Prostate gland (tissue), 2 donors: ENCODE results near the gene LMBR1.

Experiments used
- POLR2A ChIP-seq: fragments of 450-650 bp; IDR thresholded peaks from one replicate; pipeline ENCODE4 v1.6.1; 2016; ENCODE audit warnings: antibody characterized with exemption, mild to moderate bottlenecking
- TF ChIP-seq, protein P1 (sequence below), 4 experiments: fragments of 200-600 bp in 2 of 4; fragments of 450-650 bp in 2 of 4; sonication (generic) in 2 of 4; IDR thresholded peaks; 1 replicate in 3 of 4; 2 replicates in 1 of 4; pipeline ENCODE4 v1.5.1; 2016 to 2019; ENCODE audit warnings: antibody characterized with exemption in 4 of 4, mild to moderate bottlenecking in 2 of 4, moderate library complexity in 2 of 4

DNA sequence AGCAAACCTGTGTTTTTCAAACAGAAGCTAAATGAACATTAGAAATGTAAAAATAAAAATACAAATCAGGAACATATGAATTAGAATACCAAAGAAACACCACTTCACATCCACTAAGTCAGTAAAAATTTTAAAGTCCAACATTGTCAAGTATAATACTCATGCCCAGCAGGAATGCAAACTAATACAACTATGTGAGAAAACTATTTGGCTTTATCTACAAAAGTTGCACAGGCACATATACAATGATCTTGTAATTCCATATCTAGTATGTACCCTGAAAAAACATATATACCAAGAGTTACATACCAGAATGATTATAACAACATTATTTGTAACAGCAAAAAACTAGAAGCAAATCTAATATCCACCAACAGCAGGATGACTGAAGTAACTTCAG, 161.3 kb downstream of the LMBR1 start:
- TF ChIP-seq, protein P1, sequence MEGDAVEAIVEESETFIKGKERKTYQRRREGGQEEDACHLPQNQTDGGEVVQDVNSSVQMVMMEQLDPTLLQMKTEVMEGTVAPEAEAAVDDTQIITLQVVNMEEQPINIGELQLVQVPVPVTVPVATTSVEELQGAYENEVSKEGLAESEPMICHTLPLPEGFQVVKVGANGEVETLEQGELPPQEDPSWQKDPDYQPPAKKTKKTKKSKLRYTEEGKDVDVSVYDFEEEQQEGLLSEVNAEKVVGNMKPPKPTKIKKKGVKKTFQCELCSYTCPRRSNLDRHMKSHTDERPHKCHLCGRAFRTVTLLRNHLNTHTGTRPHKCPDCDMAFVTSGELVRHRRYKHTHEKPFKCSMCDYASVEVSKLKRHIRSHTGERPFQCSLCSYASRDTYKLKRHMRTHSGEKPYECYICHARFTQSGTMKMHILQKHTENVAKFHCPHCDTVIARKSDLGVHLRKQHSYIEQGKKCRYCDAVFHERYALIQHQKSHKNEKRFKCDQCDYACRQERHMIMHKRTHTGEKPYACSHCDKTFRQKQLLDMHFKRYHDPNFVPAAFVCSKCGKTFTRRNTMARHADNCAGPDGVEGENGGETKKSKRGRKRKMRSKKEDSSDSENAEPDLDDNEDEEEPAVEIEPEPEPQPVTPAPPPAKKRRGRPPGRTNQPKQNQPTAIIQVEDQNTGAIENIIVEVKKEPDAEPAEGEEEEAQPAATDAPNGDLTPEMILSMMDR (IDR thresholded peaks at IDR 0.05), result no peak
- no peak for TF ChIP-seq POLR2A
